ENCODE data around the gene MGAT4B.
A peak's percentile ranks its signal among the peaks of the same experiment; 100 is the strongest.

Gene MGAT4B

GRCh38 chr5:179805529-179806249 lies 977 bp downstream of the MGAT4B start:
- peak; percentile 62 for DNase-seq (ENCODE audit: low spot score)

DNA sequence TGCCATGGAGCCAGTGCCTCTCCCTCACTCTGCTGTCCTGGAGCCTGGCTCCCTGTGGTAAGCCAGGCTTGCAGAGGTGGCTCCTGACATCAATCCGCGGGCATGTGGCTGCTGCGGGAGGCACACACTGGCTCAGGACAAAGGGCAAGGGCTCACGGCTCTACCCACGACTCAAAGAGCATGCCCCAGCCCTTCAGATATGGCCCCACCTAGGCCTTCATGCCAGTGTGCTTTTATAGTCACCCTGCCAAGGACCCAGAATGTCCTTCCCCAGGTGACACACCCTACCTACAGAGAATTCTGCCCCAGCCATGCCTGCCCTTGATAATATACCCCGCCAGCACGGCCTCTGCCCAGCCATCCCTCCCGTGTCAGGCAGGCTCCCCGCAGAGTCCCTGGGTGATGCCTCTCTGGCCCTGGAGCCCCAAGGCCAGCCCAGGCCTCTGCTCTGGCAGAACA lies 1.6 kb downstream of the MGAT4B start:
- no peak for DNase-seq (ENCODE audit: low spot score)

DNA sequence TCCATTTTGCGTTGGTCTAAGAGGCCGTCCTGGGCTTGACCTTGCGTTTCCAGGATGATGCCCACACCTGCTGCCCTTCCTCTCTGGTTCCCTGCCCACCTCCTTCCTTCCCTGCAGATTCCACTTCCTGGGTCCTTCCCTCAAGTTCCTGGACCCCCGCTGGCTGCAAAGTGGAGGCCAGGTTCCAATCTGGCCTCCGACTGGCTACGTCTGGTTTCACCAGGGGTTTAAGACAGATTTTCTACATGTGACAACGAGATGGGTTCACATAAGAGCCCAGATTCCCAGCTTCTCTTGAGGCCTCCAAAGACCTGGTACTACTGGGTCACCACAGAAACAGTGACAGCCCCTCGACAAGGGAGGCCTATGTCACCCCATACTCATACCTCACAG lies 2.1 kb downstream of the MGAT4B start:
- DNase-seq (ENCODE audit: low spot score): no peak

DNA sequence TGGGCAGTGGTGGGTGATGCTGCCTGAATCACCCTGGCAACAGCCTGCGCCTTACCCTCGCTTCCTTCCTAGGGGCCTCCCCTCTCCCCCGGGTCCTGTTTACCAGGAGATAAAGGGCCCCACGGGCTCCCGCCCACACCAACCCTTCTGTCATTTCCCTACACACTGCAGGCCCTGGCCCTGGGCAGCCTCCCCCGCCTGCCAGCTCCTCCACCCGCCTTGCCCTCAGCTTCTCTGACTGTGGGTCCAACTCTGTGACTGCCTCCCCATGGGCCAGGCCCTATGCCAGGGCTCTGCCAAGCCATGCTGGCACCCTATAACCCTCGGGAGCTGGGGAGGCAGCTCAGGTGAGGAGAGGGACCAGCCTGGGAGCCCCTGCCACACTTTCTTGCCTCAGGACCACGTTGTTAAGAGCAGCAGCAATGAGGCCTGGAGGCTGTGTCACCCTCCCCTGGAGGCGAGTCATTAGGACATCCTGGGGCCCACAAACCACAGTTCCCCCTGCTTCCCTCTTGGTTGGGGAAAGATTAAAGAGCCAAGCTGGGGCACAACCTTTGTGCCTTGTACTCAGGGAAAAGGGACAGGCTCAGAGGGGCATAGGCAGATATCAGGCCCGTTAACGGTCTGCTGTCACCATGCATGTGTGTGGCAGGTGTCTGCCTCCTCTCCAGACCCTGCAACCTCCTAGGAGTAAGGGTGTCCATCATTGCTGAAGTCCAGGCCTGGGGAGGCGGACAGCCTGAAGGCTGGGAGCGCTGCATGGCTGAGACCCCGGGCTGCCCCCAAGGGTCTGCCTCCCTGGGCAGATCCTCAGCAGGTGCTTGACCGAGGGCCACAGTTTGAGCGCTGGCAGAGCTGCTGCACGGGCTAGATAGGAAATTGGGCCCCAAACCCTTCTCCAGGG lies 2.8 kb downstream of the MGAT4B start:
- DNase-seq (ENCODE audit: low spot score): no peak

DNA sequence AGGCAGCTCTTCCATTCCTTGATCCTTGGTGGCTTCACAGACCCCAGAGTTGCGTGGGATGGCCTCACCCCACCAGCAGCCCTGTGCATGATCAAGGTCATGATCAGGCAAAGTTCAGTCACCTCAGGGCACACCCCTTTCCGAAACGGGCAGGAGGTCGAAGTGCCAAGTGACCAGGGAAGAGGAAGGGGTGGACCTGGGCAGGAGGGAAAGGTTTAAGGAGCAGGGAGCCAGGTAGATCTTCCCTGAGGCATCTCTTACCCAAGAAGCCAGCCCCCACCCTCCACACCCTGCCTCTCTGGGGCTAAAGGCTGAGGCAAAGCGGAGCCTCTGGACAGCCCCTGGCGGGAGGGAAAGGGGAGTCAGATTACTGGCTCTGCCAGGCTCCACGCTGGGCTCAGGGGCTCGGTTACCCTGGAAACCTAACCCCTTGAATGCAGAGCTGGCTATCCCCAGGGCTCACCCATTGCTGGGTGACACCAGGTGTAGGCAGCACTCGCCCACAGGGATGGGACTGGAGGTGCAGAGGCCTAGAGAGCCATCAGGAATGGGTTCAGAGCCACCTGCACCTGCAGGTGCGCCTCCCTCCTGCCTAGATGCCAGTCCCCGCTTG lies 3.6 kb downstream of the MGAT4B start:
- DNase-seq (ENCODE audit: low spot score): no peak

DNA sequence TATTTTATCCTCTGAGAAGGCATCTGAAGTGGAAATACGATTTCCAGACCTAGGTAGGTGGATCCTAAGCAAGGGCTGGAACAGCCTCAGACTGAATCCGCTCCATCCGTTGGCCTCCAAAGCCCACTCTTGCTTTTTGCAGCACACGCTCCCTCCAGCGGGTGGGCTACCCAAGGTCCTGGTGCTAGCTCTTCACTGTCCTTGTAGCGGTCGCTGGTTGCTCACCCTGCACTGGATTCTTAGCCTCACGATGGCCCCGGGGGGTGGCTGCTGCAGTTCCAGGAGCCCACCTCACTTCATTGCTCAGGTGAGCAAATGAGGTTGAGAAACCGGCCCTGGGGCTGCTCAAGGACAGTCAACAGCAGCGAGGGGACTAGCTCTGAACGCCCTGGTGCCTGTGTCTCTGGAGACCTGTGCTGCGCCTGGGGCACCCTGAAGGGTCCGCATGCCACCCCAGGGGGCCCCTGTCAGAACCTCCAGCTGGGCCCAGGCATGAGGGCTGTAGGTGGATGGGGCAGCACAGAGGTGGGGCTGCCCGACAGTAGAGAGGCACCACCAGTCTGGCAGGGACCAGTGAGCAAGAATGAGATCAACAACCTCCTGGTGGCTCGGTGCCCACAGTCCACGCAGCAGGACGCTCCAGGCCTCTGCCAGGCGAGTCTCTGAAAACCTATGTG lies 4.3 kb downstream of the MGAT4B start:
- DNase-seq (ENCODE audit: low spot score): no peak

DNA sequence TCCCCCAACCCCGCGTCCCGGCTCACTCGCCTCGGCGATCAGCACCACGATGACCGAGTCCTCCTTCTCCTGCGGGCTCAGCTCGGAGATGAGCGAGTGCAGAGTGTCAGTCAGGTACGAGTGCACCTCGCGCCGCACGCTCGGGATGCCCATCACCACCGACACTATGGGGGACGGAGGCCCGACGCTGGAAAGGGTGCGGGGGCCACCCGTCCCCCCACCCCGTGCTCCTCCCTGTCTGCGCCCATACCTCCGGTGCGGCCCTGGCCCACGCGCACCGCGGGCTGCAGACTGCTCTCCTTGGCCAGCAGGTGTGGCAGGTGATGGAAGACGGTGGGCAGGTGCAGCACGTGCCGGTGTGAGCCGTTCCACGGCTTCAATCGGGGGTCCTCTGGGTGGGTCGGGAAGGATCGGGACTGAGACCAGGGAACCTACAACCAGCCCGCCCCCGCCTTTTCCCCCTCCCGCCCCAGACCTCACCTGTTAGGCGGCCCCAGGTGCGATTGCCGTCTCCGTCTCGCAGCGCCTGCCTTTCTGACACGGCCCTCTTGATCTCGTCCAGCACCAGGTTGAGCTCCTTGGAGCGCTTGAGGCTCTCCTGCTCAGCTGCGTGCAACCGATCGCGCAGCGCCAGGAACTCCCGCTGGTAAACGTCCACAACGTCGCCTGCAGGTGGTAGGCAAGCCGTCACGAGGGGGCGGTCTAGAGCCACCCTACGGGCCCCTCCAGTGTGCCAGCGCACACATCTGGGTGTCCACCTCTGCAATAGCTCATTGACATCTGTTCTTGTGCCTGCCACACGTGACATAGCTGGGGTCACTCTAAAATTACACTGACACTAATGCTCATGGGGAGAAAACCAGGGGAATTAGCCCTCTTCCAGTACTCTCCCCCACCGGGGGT lies 5.1 kb downstream of the MGAT4B start:
- peak; percentile 63 for DNase-seq (ENCODE audit: low spot score)

- DNase-seq (ENCODE audit: low spot score): no peak
These were observed 5.9 kb downstream of the MGAT4B start for GRCh38 chr5:179800696-179801201.

DNA sequence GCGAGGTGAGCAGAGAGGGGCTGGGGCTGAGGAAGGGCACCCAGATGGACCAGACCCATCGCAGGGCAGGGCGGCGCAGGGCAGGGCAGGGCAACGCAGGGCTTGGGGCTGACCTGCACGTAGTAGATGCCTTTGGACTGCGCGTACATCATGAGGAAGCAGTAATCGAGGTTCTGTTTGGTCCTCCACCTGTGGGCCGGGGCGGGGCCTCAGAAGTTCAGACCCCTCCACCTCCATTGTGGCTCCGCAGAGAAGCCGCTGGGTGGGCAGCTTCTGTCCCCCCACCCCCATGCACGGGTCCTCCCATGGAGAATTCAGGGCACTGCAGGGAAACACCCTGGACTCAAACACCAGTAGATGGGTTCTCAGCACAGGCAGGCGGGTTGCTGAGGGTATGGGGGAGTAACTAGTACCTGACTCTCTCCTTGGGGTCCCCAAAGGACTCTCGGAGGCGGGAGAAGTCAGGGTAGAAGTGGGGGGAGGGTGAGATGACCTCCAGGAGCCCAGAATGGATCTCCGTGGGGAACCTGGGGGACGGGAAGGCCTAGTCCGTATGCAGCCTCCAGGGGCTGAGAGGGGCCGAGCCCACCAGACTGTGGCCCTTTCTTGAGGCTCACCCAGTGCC lies 6.5 kb downstream of the MGAT4B start:
- no peak for DNase-seq (ENCODE audit: low spot score)

DNA sequence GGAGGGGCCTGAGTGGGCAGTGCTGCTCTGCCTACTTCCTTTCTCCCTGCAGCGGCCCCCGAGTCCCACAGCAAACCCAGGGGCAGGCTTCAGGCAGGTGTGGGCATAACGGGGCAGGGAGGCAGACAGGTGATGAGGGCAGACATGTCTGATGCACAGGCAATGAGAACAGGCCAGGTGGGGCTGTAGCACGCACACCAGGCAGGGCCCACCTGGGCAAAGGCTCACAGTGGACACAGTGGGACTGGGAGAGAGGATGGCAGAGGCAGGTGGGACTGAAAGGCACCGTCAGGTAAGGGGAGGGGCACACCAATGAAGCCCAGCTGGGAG lies 7.1 kb downstream of the MGAT4B start:
- no peak for DNase-seq (ENCODE audit: low spot score)

DNA sequence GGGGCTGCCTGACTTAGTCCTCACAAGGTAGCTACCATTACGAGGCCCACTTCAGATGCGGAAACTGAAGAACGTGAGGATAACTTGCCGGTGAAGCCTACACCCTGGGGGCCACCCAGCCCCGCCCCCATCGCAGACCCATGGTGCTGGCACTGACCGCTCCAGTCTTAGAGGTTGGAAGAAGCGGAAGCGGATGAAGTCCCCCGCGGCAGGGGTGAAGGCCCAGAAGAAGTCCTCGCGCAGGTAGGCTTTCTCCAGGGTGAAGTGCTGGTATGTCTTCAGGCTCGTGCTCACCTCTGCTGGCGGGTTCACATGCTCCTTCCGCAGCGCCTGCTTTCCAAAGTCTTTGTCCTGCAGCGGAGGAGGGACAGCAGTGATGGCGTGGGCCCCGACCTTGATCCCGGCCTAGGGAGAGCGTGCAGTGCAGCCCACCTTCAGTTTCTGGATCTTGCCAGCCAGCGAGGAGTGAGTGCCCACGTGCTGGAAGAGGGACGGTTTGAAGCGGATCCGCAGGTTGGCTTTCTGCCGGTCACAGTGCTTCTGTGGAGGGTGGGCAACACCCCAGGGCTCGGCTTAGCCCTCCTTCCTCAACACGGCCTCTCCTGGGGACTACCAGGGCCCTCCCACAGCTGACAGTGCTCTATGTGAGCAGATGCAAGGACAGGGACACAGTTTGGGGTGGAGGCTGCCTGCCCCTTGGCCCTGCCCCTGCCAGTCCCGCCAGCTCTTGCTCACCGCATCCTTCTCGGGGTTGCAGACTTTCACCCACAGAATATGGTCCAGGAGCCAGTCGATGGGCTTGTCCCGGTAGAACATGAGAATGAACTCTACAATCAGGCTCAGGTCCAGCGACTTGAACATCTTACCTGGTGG lies 7.7 kb downstream of the MGAT4B start:
- no peak for DNase-seq (ENCODE audit: low spot score)

DNA sequence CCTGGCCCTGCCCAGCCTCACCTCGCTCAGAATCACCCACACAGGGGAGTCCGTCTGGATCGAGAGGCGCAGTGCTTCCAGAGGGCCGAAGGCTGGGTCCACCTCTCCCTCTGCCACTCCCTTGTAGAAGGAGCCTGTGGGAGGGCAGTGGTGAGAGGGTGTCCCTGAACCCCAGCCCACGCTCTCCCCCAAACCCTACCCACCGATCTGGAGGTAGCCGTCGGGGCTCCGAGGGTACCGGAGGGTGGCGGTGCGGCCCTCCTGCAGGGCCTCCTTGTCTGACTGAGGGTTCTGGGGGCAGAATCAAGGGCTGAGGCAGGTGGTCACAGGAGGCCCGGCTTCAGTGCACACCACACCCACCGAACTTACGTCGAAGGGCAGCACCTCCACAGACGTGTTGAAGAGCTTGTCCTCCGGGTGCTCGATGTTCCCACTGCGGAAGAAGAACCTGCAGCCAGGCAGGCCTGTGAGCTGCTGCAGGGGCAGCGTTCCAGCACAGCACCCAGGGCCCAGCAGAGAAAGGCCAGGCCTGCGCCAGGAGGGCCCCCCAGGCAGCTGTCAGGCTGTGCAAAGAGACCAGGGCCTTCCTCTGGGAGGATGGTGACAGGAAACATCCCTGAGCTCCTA lies 8.4 kb downstream of the MGAT4B start:
- no peak for DNase-seq (ENCODE audit: low spot score)

DNA sequence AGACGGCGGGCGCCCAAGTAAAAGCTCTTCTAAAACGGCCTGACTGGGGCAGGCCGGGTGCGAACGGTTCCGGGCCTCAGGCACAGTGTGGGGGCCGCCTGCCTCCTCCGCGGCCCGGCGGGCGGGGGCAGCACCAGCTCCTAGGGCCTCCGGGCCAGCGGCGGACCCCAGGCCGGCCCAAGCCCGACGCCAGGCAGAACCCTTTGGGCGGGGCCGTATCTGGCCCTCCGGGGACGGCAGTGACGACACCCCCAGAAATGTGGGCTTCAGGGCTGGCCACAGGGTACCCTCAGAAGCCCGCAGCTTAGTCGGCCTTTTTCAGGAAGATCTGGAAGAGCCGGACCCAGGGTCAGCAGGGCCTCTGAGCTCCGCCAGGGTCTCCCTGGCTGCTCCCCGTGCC lies 8.9 kb downstream of the MGAT4B start:
- DNase-seq (ENCODE audit: low spot score): no peak

DNA sequence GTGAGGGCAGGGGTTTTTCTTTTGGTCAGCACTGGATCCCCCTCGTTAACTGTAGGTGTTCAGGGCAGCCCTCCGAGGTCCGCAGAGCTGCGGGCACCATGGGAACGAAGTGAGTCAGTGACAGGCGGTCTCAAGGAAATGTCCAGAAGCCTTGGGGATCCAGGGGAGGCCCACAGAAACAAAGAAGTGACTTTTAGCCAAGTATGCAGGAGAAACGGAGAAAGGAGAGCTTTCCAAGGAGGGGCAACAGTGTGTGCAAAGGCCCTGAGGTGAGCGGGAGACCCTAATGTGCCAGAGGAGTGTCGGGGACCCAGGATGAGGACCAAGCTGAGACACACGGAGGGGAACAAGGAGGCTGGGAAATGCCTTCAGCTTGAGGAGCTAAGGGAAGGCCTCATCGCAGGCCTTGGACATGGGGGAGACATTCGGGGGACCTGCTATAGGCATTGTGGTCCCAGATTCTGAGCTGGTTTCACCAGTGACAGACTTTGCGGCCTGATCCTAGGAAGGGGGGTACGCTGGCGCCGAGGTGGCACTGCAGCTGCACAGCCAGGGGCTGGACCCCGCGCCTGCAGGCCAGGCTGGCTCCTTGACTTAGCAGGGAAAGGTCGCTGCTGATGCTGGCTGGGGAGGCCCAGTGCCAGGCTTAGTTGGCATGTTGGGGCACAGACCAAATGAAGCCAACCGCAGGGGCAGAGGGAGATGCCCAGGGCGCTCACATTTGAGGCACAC lies 9.6 kb downstream of the MGAT4B start:
- no peak for DNase-seq (ENCODE audit: low spot score)

GRCh38 chr5:179795863-179796833 lies 10.5 kb downstream of the MGAT4B start:
- peak; percentile 91 for DNase-seq (ENCODE audit: low spot score)

- DNase-seq (ENCODE audit: low spot score): no peak
These were observed 11.4 kb downstream of the MGAT4B start for GRCh38 chr5:179795049-179795862.

All from D341Med (cell line).